HUES6 (cell line): ENCODE data around the gene KRABD2.
"Not testable (repeated sequence)": the region's sequence is repeated elsewhere in the genome, so short reads cannot be mapped to it uniquely, and the experiment has no call there.

ENCODE experiments used
- H3K27ac ChIP-seq: 2 replicates; pipeline ENCODE4 v1.7.0; 2013; ENCODE audit warnings: low read depth, mild to moderate bottlenecking, low read length, inconsistent platforms
- H3K27me3 ChIP-seq: 2 replicates; pipeline ENCODE4 v1.6.1; 2013; ENCODE audit warnings: low read length; ENCODE audit not compliant: control insufficient read depth, insufficient read depth
- H3K36me3 ChIP-seq: 2 replicates; pipeline ENCODE4 v1.6.1; 2013; ENCODE audit warnings: low read length; ENCODE audit not compliant: control insufficient read depth, insufficient read depth
- H3K4me1 ChIP-seq: 2 replicates; pipeline ENCODE4 v1.6.1; 2013; ENCODE audit warnings: low read length; ENCODE audit not compliant: control insufficient read depth, insufficient read depth
- H3K4me3 ChIP-seq: 2 replicates; pipeline ENCODE4 v1.5.1; 2013; ENCODE audit warnings: low read depth, low read length
- H3K9ac ChIP-seq: one replicate; pipeline ENCODE4 v1.6.1; 2013; ENCODE audit warnings: mild to moderate bottlenecking, low read length
- H3K9me3 ChIP-seq: 2 replicates; pipeline ENCODE4 v1.6.1; 2013; ENCODE audit warnings: low read depth, low read length; ENCODE audit not compliant: control insufficient read depth, insufficient read depth

Gene KRABD2

DNA sequence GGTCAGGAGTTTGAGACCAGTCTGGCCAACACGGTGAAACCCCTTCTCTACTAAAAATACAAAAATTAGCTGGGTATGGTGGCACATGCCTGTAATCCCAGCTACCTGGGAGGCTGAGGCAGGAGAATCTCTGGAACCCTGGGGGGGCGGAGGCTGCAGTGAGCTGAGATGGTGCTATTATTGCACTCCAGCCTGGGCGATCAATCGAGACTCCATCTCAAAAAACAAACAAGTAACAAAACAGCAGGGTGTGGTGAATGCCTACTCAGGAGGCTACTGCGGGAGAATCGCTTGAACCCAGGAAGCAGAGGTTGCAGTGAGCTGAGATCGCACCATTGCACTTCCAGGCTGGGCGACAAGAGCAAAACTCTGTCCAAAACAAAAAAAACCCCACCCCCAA lies 1.6 kb upstream of the KRABD2 start:
- peaks cover 58% of the 10 kb centered on the region for H3K36me3 ChIP-seq
- not testable (repeated sequence) for H3K9me3 ChIP-seq, H3K9ac ChIP-seq, H3K27ac ChIP-seq, H3K4me3 ChIP-seq, H3K27me3 ChIP-seq
- peaks cover 23% of the 10 kb centered on the region; the same call in 1 of the 2 replicates for H3K4me1 ChIP-seq

- no peak overlapping the region for H3K27ac ChIP-seq
- peaks cover 57% of the 10 kb centered on the region for H3K36me3 ChIP-seq
- peaks cover 23% of the 10 kb centered on the region; the same call in 1 of the 2 replicates for H3K4me1 ChIP-seq
- no peaks in the 10 kb centered on the region for H3K9me3 ChIP-seq
- H3K9ac ChIP-seq, result no peak overlapping the region
- H3K27me3 ChIP-seq, result no peaks in the 10 kb centered on the region
- H3K4me3 ChIP-seq, result no peak overlapping the region
Observed at GRCh38 chr17:8377422-8377821, 918 bp upstream of the KRABD2 start.

- H3K27me3 ChIP-seq, result no peaks in the 10 kb centered on the region
- peak overlapping the region; percentile 72 for H3K4me3 ChIP-seq
- H3K36me3 ChIP-seq, result peaks cover 47% of the 10 kb centered on the region
- H3K4me1 ChIP-seq, result peaks cover 16% of the 10 kb centered on the region; the same call in 1 of the 2 replicates
- H3K9me3 ChIP-seq, result no peaks in the 10 kb centered on the region
- H3K9ac ChIP-seq, result peak overlapping the region; percentile 91
- H3K27ac ChIP-seq, result peak overlapping the region; percentile 70; the same call in 1 of the 2 replicates
Observed at GRCh38 chr17:8375738-8376259, 705 bp downstream of the KRABD2 start.

GRCh38 chr17:8373856-8374255 lies 2.6 kb downstream of the KRABD2 start:
- H3K9me3 ChIP-seq, H3K9ac ChIP-seq, H3K27me3 ChIP-seq, H3K4me3 ChIP-seq, H3K27ac ChIP-seq: not testable (repeated sequence)
- peaks cover 45% of the 10 kb centered on the region for H3K36me3 ChIP-seq
- peaks cover 10% of the 10 kb centered on the region; the same call in 1 of the 2 replicates for H3K4me1 ChIP-seq

GRCh38 chr17:8372422-8372821 lies 4.1 kb downstream of the KRABD2 start:
- H3K9me3 ChIP-seq, result no peaks in the 10 kb centered on the region
- H3K36me3 ChIP-seq, result peaks cover 39% of the 10 kb centered on the region
- H3K27ac ChIP-seq, result no peak overlapping the region

GRCh38 chr17:8371786-8372185 lies 4.7 kb downstream of the KRABD2 start:
- Histone ChIP-seq H3K27ac (no peak overlapping the region), H3K27me3 (no peaks in the 10 kb centered on the region), H3K4me1 (peaks cover 9% of the 10 kb centered on the region; the same call in 1 of the 2 replicates), H3K9ac (no peak overlapping the region), H3K36me3 (peaks cover 32% of the 10 kb centered on the region), H3K4me3 (no peak overlapping the region), H3K9me3 (no peaks in the 10 kb centered on the region)

More at GRCh38 chr17:8372422-8372821, 4.1 kb downstream of the KRABD2 start:
- Histone ChIP-seq H3K27me3 (no peaks in the 10 kb centered on the region), H3K4me3 (no peak overlapping the region), H3K4me1 (peaks cover 10% of the 10 kb centered on the region; the same call in 1 of the 2 replicates), H3K9ac (no peak overlapping the region)

DNA sequence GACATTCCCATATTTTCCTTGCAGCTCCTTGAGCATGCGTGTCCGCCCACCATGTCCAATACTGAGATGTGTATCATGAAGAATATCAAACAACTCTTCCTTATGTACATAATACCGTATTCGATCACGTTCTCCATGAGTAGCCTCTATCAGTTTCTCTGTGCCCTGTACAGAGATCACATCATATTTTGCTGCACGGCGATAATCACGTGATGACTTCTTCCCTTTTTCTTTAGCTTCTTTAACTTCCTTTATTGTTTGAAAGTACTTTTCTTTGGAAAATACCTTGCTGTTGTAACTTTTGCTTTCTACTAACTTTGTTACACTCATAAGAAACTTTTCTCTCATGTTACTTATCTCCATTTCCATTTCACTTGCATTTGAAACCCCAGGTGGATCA lies 6.6 kb downstream of the KRABD2 start:
- Histone ChIP-seq H3K4me3 (no peak overlapping the region), H3K9ac (no peak overlapping the region), H3K27me3 (no peaks in the 10 kb centered on the region)

DNA sequence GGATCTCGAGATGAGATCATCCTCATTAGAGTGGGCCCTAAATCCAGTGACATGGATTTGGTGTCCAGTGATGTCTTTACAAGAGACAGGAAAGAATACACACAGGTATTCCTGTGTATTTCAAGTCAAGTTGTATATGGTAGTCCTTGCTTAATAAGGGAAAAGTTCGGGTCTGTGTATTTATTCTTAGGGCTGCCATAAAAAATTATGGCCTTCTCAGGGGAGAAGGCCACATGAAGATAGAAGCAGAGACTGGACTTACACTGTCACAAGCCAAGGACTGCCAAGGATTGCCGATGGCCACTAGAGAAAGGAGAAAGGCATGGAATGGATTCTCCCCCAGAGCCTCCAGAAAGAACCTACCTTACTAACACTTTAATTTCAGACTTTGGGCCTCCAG lies 8.3 kb downstream of the KRABD2 start:
- H3K9ac ChIP-seq, result no peak overlapping the region
- H3K27me3 ChIP-seq, result no peaks in the 10 kb centered on the region
- no peaks in the 10 kb centered on the region for H3K9me3 ChIP-seq
- H3K27ac ChIP-seq, result no peak overlapping the region
- no peak overlapping the region for H3K4me3 ChIP-seq
- H3K4me1 ChIP-seq, result no peaks in the 10 kb centered on the region
- H3K36me3 ChIP-seq, result peaks cover 31% of the 10 kb centered on the region

More for the DNA sequence above, 6.6 kb downstream of the KRABD2 start:
- Histone ChIP-seq H3K27ac (no peak overlapping the region), H3K36me3 (peaks cover 31% of the 10 kb centered on the region), H3K9me3 (no peaks in the 10 kb centered on the region), H3K4me1 (no peaks in the 10 kb centered on the region)

DNA sequence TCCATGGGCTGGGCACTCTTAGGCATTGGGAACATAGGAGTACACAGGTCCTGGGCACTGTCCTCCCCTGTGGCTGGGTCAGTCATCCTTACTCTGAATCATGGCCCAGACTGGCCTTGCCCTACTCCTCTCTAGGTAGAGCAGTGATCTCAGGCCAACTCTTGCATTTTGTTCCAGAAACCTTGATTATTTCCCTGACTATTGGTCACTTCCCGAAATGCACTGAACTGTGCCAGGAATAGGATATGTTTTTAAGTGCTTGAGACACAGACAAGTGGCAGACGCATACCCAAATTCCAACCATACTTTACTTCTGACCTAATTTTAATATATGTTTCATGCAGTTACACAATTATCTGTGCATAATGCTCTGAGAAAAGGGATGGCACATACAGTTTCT lies 10.3 kb downstream of the KRABD2 start:
- no peak overlapping the region for H3K27ac ChIP-seq
- no peaks in the 10 kb centered on the region for H3K9me3 ChIP-seq

DNA sequence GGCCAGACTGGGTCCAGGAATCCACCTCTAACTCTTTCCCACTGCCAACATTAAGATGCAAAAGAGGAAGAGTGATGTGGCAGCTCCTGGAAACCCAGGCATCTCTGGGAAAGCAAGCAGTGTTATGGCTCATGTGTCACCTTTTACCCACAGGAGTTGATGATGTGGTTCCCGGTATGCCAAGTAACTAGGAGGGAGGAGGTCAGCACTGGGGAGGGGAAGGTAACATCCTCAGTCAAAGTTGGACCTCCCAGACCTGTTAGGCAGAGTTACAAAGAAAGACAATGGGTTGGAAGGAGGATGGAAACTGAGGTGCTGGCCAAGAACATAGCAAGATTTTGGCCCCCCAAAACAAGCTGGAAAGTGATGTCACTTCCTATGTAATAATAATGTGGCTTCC lies 11.4 kb downstream of the KRABD2 start:
- Histone ChIP-seq H3K27me3 (no peaks in the 10 kb centered on the region), H3K9ac (no peak overlapping the region), H3K27ac (no peak overlapping the region), H3K4me3 (no peak overlapping the region), H3K4me1 (peaks cover 11% of the 10 kb centered on the region), H3K36me3 (peaks cover 21% of the 10 kb centered on the region), H3K9me3 (no peaks in the 10 kb centered on the region)

More for the DNA sequence above, 10.3 kb downstream of the KRABD2 start:
- Histone ChIP-seq H3K9ac (no peak overlapping the region), H3K27me3 (no peaks in the 10 kb centered on the region), H3K4me3 (no peak overlapping the region), H3K36me3 (peaks cover 26% of the 10 kb centered on the region), H3K4me1 (0 out of 2 replicates have a peak, but pooled peaks cover under 1% of the 10 kb centered on the region)

- no peaks in the 10 kb centered on the region for H3K9me3 ChIP-seq
- no peak overlapping the region for H3K9ac ChIP-seq
- no peaks in the 10 kb centered on the region for H3K27me3 ChIP-seq
- H3K4me1 ChIP-seq, result peaks cover 20% of the 10 kb centered on the region
- no peak overlapping the region for H3K27ac ChIP-seq
- no peaks in the 10 kb centered on the region for H3K36me3 ChIP-seq
- H3K4me3 ChIP-seq, result no peak overlapping the region
Observed at GRCh38 chr17:8362651-8363332, 13.7 kb downstream of the KRABD2 start.
